NCI-H1694 (cell line): ENCODE measurements around the gene LCN15.

Experiments used
- DNase-seq: peaks from one replicate; lab custom pipeline; 2025; lab: John Stamatoyannopoulos, UW

LCN15 gene

GRCh38 chr9:136740971-136741882 is 23.1 kb downstream of the LCN15 start:
- DNase-seq, result no peak

GRCh38 chr9:136740491-136740890 is 23.8 kb downstream of the LCN15 start:
- DNase-seq, result no peak

GRCh38 chr9:136740069-136740468 is 24.2 kb downstream of the LCN15 start:
- no peak for DNase-seq

- no peak for DNase-seq
These were observed 24.8 kb downstream of the LCN15 start for GRCh38 chr9:136739509-136739908.

GRCh38 chr9:136738960-136739359 is 25.4 kb downstream of the LCN15 start:
- no peak for DNase-seq

GRCh38 chr9:136735812-136736480 is 28.4 kb downstream of the LCN15 start:
- DNase-seq, result no peak

- no peak for DNase-seq
These were observed 29.4 kb downstream of the LCN15 start for GRCh38 chr9:136734837-136735496.

- no peak for DNase-seq
These were observed 30.7 kb downstream of the LCN15 start for GRCh38 chr9:136733611-136734010.

GRCh38 chr9:136732444-136733178 is 31.7 kb downstream of the LCN15 start:
- DNase-seq, result no peak

GRCh38 chr9:136729926-136730325 is 34.4 kb downstream of the LCN15 start:
- DNase-seq, result no peak

- no peak for DNase-seq
These were observed 35.2 kb downstream of the LCN15 start for GRCh38 chr9:136729144-136729543.

- no peak for DNase-seq
These were observed 35.7 kb downstream of the LCN15 start for GRCh38 chr9:136728548-136729123.

GRCh38 chr9:136728080-136728547 is 36.2 kb downstream of the LCN15 start:
- DNase-seq, result peak; percentile 58

GRCh38 chr9:136726631-136727191 is 37.6 kb downstream of the LCN15 start:
- no peak for DNase-seq

- DNase-seq, result no peak
These were observed 38.2 kb downstream of the LCN15 start for GRCh38 chr9:136726118-136726517.

GRCh38 chr9:136725612-136726011 is 38.7 kb downstream of the LCN15 start:
- DNase-seq, result no peak

GRCh38 chr9:136724772-136725171 is 39.5 kb downstream of the LCN15 start:
- no peak for DNase-seq

GRCh38 chr9:136723989-136724388 is 40.3 kb downstream of the LCN15 start:
- no peak for DNase-seq

- DNase-seq, result no peak
These were observed 40.8 kb downstream of the LCN15 start for GRCh38 chr9:136723362-136723976.

GRCh38 chr9:136722969-136723356 is 41.4 kb downstream of the LCN15 start:
- no peak for DNase-seq
